Osteoblast (primary cell): ENCODE data around the gene CFL2. TPM values are rescaled to one million over a fixed set of nuclear protein-coding genes. Genes with fewer than 3 reads are reported as not detected.
A peak's percentile ranks its signal among the peaks of the same experiment; 100 is the strongest.

Experiments
- DNase-seq: peaks from one replicate; pipeline ENCODE4 v3.0.0; 2011; ENCODE audit warnings: low spot score, mixed read lengths; ENCODE audit not compliant: insufficient read length; ENCODE audit errors: missing footprints
- H2AFZ ChIP-seq: 2 replicates; pipeline ENCODE4 v1.6.0; 2011; ENCODE audit warnings: mild to moderate bottlenecking, low read length
- H3K27ac ChIP-seq: 2 replicates; pipeline ENCODE4 v1.5.1; 2011; ENCODE audit warnings: mild to moderate bottlenecking, low read depth, low read length, moderate library complexity
- H3K27me3 ChIP-seq: 2 replicates; pipeline ENCODE4 v1.6.0; 2012; ENCODE audit warnings: mild to moderate bottlenecking, control low read depth, inconsistent platforms, low read length, moderate library complexity; ENCODE audit not compliant: insufficient read depth
- H3K36me3 ChIP-seq: 2 replicates; pipeline ENCODE4 v1.5.1; 2011; ENCODE audit warnings: mild to moderate bottlenecking, low read length, control low read depth, moderate library complexity; ENCODE audit not compliant: insufficient read depth
- H3K4me1 ChIP-seq: 2 replicates; pipeline ENCODE4 v1.5.1; 2011; ENCODE audit warnings: mild to moderate bottlenecking, low read length, control low read depth, moderate library complexity; ENCODE audit not compliant: insufficient read depth
- H3K4me2 ChIP-seq: 2 replicates; pipeline ENCODE4 v1.6.0; 2011; ENCODE audit warnings: mild to moderate bottlenecking, low read length; ENCODE audit not compliant: insufficient read depth
- H3K4me3 ChIP-seq: fragments of 200-600 bp; sonication (generic); 3 replicates; pipeline ENCODE4 v1.5.1; 2012; ENCODE audit warnings: mild to moderate bottlenecking, low read length, inconsistent platforms; ENCODE audit not compliant: insufficient read depth
- H3K79me2 ChIP-seq: 2 replicates; pipeline ENCODE4 v1.6.0; 2012; ENCODE audit warnings: mild to moderate bottlenecking, low read length, control low read depth, inconsistent platforms; ENCODE audit not compliant: insufficient read depth
- H3K9me3 ChIP-seq: 2 replicates; pipeline ENCODE4 v1.5.1; 2011; ENCODE audit warnings: low read depth, low read length, control low read depth
- H4K20me1 ChIP-seq: 2 replicates; pipeline ENCODE4 v1.6.0; 2012; ENCODE audit warnings: mild to moderate bottlenecking, low read length, control low read depth; ENCODE audit not compliant: insufficient read depth
- CTCF ChIP-seq: IDR thresholded peaks from 2 replicates; pipeline ENCODE4 v1.5.1; 2011; ENCODE audit warnings: mild to moderate bottlenecking, low read depth, low read length, moderate library complexity; ENCODE audit errors: extremely low read depth
- total RNA-seq: library from RNA; depleted of rRNA; stranded (reverse); fragments of >200 nt; gene quantifications from 2 replicates; pipeline ENCODE4 v1.2.3, GENCODE V29; 2012

CFL2 gene
- total RNA-seq, 1 donor: 114 TPM

- H3K79me2 ChIP-seq: no peaks in the 10 kb centered on the region
- peaks cover 11% of the 10 kb centered on the region for H3K4me1 ChIP-seq
- no peaks in the 10 kb centered on the region for H3K27me3 ChIP-seq
- no peak for DNase-seq
- no peaks in the 10 kb centered on the region for H3K36me3 ChIP-seq
- H3K27ac ChIP-seq: no peak overlapping the region
- no peaks in the 10 kb centered on the region for H4K20me1 ChIP-seq
- no peak for TF ChIP-seq CTCF
- H3K9me3 ChIP-seq: no peaks in the 10 kb centered on the region
- peak overlapping the region; percentile 11 for H3K4me2 ChIP-seq
- peak overlapping the region; percentile 37 for H2AFZ ChIP-seq
- no peak overlapping the region for H3K4me3 ChIP-seq
These were observed 18.9 kb upstream of the CFL2 start for GRCh38 chr14:34733245-34733644.

- Histone ChIP-seq H4K20me1 (no peaks in the 10 kb centered on the region), H3K4me2 (no peak overlapping the region), H3K27ac (no peak overlapping the region), H3K79me2 (no peaks in the 10 kb centered on the region), H3K9me3 (no peaks in the 10 kb centered on the region), H3K36me3 (no peaks in the 10 kb centered on the region), H3K4me1 (peaks cover 11% of the 10 kb centered on the region), H3K4me3 (no peak overlapping the region), H3K27me3 (no peaks in the 10 kb centered on the region), H2AFZ (no peak overlapping the region)
- no peak for DNase-seq
- no peak for TF ChIP-seq CTCF
These were observed 18.4 kb upstream of the CFL2 start for GRCh38 chr14:34732802-34733201.

- no peak overlapping the region for H3K4me3 ChIP-seq
These were observed 9.5 kb upstream of the CFL2 start for GRCh38 chr14:34723867-34724266.

More at GRCh38 chr14:34723867-34724266, 9.5 kb upstream of the CFL2 start:
- Histone ChIP-seq H3K27ac (no peak overlapping the region), H4K20me1 (no peaks in the 10 kb centered on the region), H3K27me3 (no peaks in the 10 kb centered on the region), H3K4me2 (no peak overlapping the region), H3K9me3 (no peaks in the 10 kb centered on the region), H3K79me2 (no peaks in the 10 kb centered on the region), H3K36me3 (no peaks in the 10 kb centered on the region), H3K4me1 (peaks cover 2% of the 10 kb centered on the region), H2AFZ (no peak overlapping the region)
- no peak for TF ChIP-seq CTCF
- no peak for DNase-seq
